GM19467 (cell line): ENCODE measurements around the gene NID1.
"Not testable (repeated sequence)": the region's sequence is repeated elsewhere in the genome, so short reads cannot be mapped to it uniquely, and the experiment has no call there.

Source experiments
- ATAC-seq: cut with Tn5 transposase; IDR thresholded peaks from one replicate; pipeline ENCODE4 v1.9.1; 2021; ENCODE audit warnings: mild to moderate bottlenecking, moderate library complexity; ENCODE audit not compliant: unreplicated experiment

NID1 gene

GRCh38 chr1:236095705-236096520 lies 31.0 kb upstream of the NID1 start:
- ATAC-seq = no peak

DNA sequence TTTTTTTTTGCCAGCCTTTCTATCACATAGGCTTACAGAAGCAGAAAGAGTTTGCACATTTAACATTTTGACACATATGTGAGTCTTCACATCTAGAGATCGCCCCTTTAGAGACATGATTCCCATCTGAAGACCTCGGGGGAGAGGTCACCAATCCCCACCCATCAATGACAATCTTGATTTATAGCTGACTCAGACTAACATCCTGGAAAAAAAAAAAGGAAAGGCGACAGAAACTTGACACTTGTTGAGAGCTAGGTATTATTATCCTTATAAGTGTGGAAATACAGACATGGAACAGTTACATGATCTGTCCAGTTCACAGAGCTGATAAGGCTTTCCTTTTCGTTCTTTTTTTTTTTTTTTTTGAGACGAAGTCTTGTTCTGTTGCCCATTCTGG lies 28.0 kb upstream of the NID1 start:
- no peak for ATAC-seq

- ATAC-seq = no peak
These were observed 27.0 kb upstream of the NID1 start for GRCh38 chr1:236091933-236092318.

DNA sequence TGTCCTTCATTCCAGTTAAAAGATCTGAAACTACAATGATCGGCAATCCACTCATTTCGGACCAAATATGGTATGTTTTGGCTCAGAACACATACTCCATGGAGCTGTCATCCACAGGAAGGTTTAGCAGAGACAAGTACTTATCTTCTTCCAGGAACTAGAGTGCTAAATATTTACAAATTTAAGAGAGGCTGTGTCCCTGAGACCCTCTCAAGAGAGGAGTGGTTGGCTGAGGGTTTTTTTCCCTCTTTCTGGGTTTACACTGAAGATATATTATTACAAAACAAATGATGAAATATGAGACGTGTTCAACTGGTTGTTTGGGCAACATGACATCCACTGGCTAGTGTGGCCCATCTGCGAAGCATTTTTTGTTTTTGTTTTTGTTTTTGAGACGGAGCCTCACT lies 25.9 kb upstream of the NID1 start:
- ATAC-seq = no peak

GRCh38 chr1:236089046-236089773 lies 24.3 kb upstream of the NID1 start:
- ATAC-seq = no peak

DNA sequence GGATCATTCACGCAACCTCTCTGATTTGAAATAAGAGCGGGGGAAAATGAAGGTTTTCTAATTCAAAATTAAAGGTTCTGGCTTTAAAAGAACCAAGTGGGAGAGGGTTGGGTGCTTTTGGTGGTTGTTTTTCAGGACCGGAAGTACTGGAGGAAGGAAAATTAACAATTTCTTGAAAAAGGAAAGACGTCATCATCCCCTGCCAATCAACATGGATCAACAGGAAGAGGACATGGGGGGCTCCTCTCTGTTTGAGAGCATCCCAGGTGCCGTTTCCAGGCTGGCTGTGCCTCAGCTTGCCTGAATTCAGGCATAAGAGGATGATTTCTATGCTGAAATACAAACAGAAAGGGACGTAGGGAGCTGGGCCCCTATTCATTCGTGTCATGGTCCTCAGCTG lies 21.6 kb upstream of the NID1 start:
- ATAC-seq = no peak

- no peak for ATAC-seq
These were observed 20.8 kb upstream of the NID1 start for GRCh38 chr1:236085545-236086159.

DNA sequence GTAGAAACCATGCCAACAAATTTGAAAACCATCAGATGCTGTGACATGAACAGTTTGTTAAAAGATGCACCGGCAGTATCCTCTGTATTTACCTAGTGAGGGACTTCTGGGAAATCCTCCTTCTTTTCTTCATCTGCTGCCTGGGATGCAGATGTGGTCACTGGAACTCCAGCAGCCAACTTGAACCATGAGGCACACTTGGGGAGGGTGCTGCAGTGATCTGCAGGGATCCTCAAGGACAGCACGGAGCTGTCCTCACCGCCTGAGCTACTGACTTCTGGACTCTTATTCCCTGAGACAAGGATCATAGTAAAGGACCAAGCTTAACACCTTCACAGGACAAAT lies 19.5 kb upstream of the NID1 start:
- no peak for ATAC-seq

- no peak for ATAC-seq
These were observed 18.9 kb upstream of the NID1 start for GRCh38 chr1:236083650-236084385.

DNA sequence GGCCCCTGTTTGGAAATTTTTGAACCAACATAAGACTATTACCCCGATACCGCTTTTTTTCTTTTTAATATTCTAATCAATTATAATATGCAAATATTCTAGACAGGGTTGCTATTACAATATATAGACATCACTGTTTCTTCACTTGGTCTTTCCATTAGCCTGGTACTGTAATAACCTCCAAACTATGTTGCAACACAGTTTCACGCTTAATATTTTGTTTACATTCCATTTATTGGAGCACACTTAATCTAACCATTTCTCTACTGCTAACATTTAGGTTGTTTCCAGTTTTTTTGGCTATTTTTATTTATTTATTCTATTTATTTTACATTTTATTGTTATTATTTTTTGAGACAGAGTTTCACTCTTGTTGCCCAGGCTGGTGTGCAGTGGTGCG lies 17.6 kb upstream of the NID1 start:
- ATAC-seq = no peak

DNA sequence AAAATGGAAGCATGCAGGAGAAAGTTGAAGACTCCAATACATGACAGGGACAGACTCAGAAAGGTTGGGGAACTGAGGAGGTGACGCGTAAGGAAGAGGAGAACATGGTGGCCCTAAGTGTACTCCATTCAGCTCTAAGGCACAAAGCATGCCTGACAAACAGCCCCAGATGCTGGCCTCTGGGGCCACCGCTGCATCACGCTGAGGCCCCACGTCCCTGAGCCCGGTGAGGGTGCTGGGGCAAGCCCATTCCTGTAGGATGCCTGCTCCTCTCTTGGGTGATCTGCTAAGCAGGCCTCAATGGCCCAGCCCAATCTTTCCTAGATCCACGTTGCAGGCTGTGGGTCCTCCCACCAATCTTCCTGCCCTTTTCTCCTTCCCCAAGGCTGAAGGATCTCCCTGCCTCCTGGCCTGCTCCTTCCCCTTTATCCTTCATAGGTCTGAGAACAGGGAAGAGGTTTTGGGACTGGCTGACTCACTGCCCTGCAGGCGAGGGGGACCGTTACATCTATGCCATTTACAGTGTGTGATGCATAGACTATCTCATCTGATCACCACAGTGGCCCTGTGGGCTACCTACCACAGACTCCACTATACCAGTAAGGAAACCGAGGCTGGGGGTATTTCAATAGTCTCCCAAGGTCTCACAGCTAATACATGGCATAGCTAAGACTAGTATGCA lies 16.8 kb upstream of the NID1 start:
- ATAC-seq = no peak

- ATAC-seq = no peak
These were observed 14.8 kb upstream of the NID1 start for GRCh38 chr1:236079703-236080102.

DNA sequence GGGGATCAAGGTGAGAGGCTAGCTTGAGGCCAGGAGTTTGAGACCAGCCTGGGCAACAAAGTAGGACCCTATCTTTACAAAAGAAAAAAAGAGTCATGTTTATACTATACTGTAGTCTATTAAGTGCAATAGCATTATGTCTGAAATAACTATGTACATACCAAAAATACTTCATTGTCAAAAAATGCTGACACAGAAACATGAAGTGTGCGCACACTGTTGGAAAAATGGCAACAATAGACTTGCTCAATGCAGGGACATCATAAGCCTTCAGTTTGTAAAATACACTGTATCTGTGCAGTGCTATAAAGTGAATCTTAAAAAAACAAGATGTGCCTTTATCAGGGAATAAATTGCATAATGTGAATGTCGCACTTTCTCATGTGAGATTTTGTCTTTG lies 14.1 kb upstream of the NID1 start:
- ATAC-seq = no peak

DNA sequence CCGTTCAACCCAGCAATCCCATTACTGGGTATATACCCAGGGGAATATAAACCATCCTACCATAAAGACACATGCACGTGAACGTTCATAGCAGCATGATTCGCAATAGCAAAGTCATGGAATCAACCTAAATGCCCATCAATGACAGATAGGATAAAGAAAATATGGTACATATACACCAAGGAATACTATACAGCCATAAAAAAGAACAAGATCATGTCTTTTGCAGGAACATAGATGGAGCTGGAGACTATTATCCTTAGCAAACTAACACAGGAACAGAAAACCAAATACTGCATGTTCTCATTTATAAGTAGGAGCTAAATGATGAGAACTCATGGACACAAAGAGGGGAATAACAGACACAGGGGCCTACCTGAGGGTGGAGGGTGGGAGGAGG lies 13.2 kb upstream of the NID1 start:
- not testable (repeated sequence) for ATAC-seq

DNA sequence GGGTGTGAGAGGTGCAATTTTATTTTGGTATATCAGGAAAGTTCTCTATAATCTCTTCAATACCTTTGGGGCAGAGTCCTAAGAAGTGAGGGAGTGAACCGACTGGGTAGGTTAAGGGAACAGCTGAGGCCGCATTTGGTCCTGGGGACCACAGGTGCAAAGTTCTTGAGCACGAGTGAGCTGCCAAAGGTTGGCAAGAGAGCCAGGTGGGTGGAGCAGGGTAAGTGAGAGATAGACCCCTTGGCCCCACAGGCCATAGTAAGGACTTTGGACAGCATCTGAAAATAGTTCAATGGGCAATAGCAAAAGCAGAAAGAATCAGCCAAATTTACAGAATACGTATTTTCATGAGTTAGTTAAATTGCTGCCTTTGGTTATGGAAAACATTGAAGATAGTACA lies 11.0 kb upstream of the NID1 start:
- no peak for ATAC-seq

DNA sequence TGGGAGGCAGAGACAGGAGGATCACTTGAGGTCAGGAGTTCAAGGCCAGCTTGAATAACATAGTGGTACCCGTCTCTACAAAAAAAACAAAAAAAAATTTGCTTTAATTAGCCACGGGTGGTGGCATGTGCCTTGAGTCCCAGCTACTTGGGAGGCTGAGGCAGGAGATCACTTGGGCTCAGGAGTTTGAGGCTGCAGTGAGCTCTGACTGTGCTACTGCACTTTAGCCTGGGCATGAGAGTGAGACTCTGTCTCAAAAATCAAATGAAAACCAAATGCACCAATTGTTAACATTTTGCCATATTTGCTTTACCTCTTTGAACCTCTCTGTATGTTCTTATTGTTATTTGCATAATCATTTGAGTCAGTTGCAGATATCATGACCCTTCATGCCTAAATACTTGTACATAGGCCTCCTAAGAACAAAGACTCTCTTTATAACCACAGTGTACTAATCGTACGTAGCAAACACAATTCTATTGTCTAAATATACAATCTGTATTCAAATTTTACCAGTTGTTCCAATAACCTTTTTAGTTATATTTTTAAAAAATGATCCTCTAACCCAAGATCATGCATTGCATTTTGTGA lies 8.5 kb upstream of the NID1 start:
- no peak for ATAC-seq

DNA sequence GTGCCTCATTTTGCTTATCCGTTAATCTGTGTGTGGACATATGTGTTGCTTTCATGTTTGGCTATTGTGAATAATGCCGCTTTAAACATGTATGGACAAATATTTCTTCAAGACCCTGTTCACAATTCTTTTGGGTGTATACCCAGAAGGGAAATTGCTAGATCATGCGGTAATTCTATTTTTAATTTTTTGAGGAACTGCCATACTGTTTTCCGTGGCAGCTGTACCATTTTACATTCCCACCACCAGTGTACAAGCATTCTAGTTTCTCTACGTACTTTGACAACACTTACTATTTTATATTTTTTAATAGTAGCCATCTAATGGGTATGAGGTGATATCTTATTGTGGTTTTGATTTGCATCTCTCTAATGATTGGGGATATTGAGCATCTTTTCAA lies 7.1 kb upstream of the NID1 start:
- no peak for ATAC-seq

DNA sequence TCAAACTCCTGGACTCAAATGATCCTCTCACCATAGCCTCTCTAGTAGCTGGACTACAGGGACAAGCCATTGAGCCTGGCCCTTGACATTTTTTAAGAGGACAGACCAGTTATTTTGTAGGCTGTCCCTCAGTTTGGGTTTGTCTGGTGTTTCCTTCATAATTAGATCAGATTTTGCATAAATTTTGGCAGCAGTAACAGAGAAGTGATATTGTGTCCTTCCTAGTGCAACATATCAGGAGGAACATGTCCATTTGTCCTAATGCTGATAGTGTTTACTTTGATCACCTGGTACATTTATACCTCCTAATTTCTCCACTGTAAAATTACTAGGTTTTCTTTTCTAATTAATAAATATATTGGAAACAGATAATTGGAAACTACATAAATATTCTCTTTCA lies 5.9 kb upstream of the NID1 start:
- no peak for ATAC-seq

DNA sequence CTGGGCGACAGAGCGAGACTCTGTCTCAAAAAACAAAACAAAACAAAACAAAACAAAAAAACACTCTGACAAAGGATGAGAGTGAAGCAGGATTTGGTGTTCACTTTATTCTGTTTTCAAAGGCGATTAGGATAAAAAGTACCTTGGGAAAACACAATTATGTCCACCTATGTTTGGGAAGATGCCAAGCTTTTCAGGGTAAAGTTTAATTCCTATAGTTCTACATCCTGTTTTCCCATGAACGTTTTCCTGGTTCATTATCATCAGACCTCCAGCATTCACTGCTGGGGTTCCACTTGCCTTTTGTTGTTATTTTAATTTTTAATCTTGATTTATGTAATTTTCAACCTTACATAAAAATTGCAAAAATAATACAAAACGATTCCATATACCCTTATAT lies 4.9 kb upstream of the NID1 start:
- no peak for ATAC-seq

DNA sequence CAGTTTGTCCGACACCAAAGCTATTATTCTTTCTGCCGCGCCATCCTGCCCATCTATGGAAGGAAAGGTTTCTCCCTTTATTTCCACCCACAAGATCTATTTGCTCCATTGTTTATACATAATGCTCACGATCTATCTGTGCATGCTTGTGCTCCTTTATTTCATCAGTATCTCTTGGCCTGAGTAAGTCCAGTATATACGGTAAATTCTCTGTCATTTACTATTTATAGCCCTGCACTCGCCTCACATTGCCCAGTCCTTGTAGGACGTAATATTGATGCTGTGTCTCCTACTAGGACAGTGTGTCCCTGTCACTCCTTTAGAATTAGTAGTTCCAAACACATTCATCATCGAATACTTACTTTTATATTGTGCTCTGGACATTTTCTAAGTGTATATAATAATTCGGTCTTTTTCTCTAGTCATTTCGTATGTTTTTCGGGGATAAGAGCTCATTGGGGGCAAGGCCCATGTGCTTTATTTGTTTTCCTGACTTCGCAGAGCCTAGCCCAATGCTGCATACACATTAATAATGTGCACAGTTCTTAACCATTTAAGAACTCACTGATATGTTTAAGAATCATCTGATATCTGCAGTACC lies 3.1 kb upstream of the NID1 start:
- ATAC-seq = no peak
